Measurements from ENCODE around the gene CCR7. TPM values are rescaled to one million over a fixed set of nuclear protein-coding genes. Genes with fewer than 3 reads are reported as not detected.

Gene CCR7
- total RNA-seq, 1 donor from 2014 or later: not detected

GRCh38 chr17:40520991-40521453, 44.2 kb downstream of the CCR7 start:
- no peak for DNase-seq (ENCODE audit: low read depth)

- no peak for DNase-seq (ENCODE audit: low read depth)
Observed at GRCh38 chr17:40519089-40519775, 46.0 kb downstream of the CCR7 start.

GRCh38 chr17:40518401-40519088, 46.7 kb downstream of the CCR7 start:
- no peak for DNase-seq (ENCODE audit: low read depth)

GRCh38 chr17:40517981-40518380, 47.3 kb downstream of the CCR7 start:
- no peak for DNase-seq (ENCODE audit: low read depth)

GRCh38 chr17:40517286-40517662, 48.0 kb downstream of the CCR7 start:
- no peak for DNase-seq (ENCODE audit: low read depth)

- DNase-seq (ENCODE audit: low read depth): no peak
Observed at GRCh38 chr17:40516581-40517285, 48.5 kb downstream of the CCR7 start.

GRCh38 chr17:40515491-40516041, 49.7 kb downstream of the CCR7 start:
- no peak for DNase-seq (ENCODE audit: low read depth)

- DNase-seq (ENCODE audit: low read depth): no peak
Observed at GRCh38 chr17:40515011-40515410, 50.3 kb downstream of the CCR7 start.

- DNase-seq (ENCODE audit: low read depth): no peak
Observed at GRCh38 chr17:40514013-40514875, 51.0 kb downstream of the CCR7 start.

- DNase-seq (ENCODE audit: low read depth): peak; percentile 95
Observed at GRCh38 chr17:40511667-40512220, 53.5 kb downstream of the CCR7 start.

GRCh38 chr17:40511136-40511535, 54.1 kb downstream of the CCR7 start:
- no peak for DNase-seq (ENCODE audit: low read depth)

- DNase-seq (ENCODE audit: low read depth): peak; percentile 18
Observed at GRCh38 chr17:40510328-40510648, 55.0 kb downstream of the CCR7 start.

GRCh38 chr17:40509626-40510327, 55.5 kb downstream of the CCR7 start:
- DNase-seq (ENCODE audit: low read depth): no peak

- DNase-seq (ENCODE audit: low read depth): no peak
Observed at GRCh38 chr17:40506786-40507185, 58.5 kb downstream of the CCR7 start.

Other genes starting within 250 kb of the CCR7 start
- gene GJD3, start 200.7 kb downstream of the CCR7 start, total RNA-seq: not detected in 2 replicates
- gene TOP2A, start 147.6 kb downstream of the CCR7 start, total RNA-seq: 2.2 and 2.3 TPM in 2 replicates
- gene IGFBP4, start 122.0 kb downstream of the CCR7 start, total RNA-seq: 37.4 and 41.3 TPM in 2 replicates
- gene TNS4, start 63.8 kb downstream of the CCR7 start, total RNA-seq: not detected in 2 replicates
- 121 and 130 TPM in 2 replicates for gene SMARCE1, start 82.3 kb upstream of the CCR7 start, total RNA-seq
- gene KRT222, start 99.7 kb upstream of the CCR7 start, total RNA-seq: not detected in 2 replicates
- gene KRT24, start 138.3 kb upstream of the CCR7 start, total RNA-seq: not detected in 2 replicates
- not detected in 2 replicates for gene KRT25, start 189.9 kb upstream of the CCR7 start, total RNA-seq
- gene KRT26, start 206.7 kb upstream of the CCR7 start, total RNA-seq: not detected in 2 replicates
- not detected in 2 replicates for gene KRT27, start 217.1 kb upstream of the CCR7 start, total RNA-seq
- not detected in 2 replicates for gene KRT28, start 234.5 kb upstream of the CCR7 start, total RNA-seq